Spleen (tissue), 11 donors: ENCODE data around the gene EVC2. TPM values are rescaled to one million over a fixed set of nuclear protein-coding genes. Genes with fewer than 3 reads are reported as not detected.

Experiments used
- DNase-seq: peaks from one replicate; pipeline ENCODE4 v3.0.0-alpha.2; 2020
- H3K27ac ChIP-seq, 8 donors: fragments of 200-600 bp; sonication (generic) in 7 of 8; 1 replicate in 4 of 8; 2 replicates in 4 of 8; pipeline versions ENCODE4 v1.5.0 to v1.8.0; 2016 to 2021; ENCODE audit warnings: inconsistent platforms in 4 of 8, mild to moderate bottlenecking in 4 of 8, moderate library complexity in 1 of 8
- H3K27me3 ChIP-seq, 7 donors: fragments of 200-600 bp; sonication (generic) in 6 of 7; replicated peaks in 1 of 7; 1 replicate in 4 of 7; 2 replicates in 3 of 7; pipeline versions ENCODE4 v1.5.0 to v1.8.0; 2016 to 2021; ENCODE audit warnings: inconsistent platforms in 3 of 7, mild to moderate bottlenecking in 1 of 7
- H3K36me3 ChIP-seq, 6 donors: fragments of 200-600 bp; sonication (generic) in 5 of 6; 1 replicate in 4 of 6; 2 replicates in 2 of 6; pipeline versions ENCODE4 v1.5.0 to v1.8.0; 2016 to 2021; ENCODE audit warnings: inconsistent platforms in 2 of 6
- H3K4me1 ChIP-seq, 6 donors: fragments of 200-600 bp; sonication (generic) in 5 of 6; 1 replicate in 3 of 6; 2 replicates in 3 of 6; pipeline versions ENCODE4 v1.5.0 to v1.8.0; 2016 to 2021; ENCODE audit warnings: inconsistent platforms in 3 of 6
- H3K4me3 ChIP-seq, 8 donors: fragments of 200-600 bp; sonication (generic) in 7 of 8; 1 replicate in 4 of 8; 2 replicates in 4 of 8; pipeline versions ENCODE4 v1.5.0 to v1.8.0; 2016 to 2021; ENCODE audit warnings: inconsistent platforms in 4 of 8, mild to moderate bottlenecking in 4 of 8, moderate library complexity in 2 of 8
- H3K9me3 ChIP-seq, 8 donors: fragments of 200-600 bp; sonication (generic) in 7 of 8; 1 replicate in 4 of 8; 2 replicates in 4 of 8; pipeline versions ENCODE4 v1.5.0 to v1.8.0; 2016 to 2021; ENCODE audit warnings: inconsistent platforms in 4 of 8
- POLR2A ChIP-seq, 3 donors: fragments of 450-650 bp; IDR thresholded peaks; one replicate each; pipeline ENCODE4 v1.5.1; 2017; ENCODE audit warnings: antibody characterized with exemption in 3 of 3, mild to moderate bottlenecking in 1 of 3
- POLR2AphosphoS5 ChIP-seq, 3 donors: sonication (generic); formaldehyde crosslinking; IDR thresholded peaks; one replicate each; pipeline ENCODE4 v1.5.1; 2017; ENCODE audit warnings: antibody characterized with exemption in 3 of 3
- WGBS, 5 donors: extraction: QIAGEN DNeasy Blood & Tissue Kit in 3 of 5; methylation state at CpG; one replicate each; pipeline versions ENCODE4 v1.1.5 to v1.1.7; 2013 to 2018; 5-methylcytosine and 5-hydroxymethylcytosine counted together
- intact Hi-C: fragments of 100-400 bp; cut with DNase I; formaldehyde crosslinking; loops from one replicate; pipeline ENCODE4 v1.15.0; 2023; ENCODE audit warnings: low total_unique reads
- polyA plus RNA-seq, 3 donors: library from polyadenylated mRNA; stranded (reverse); fragments of 200-250 nt; gene quantifications; one replicate each; pipeline ENCODE4 v1.2.1, GENCODE V29; 2013
- total RNA-seq, 7 donors: library from RNA; depleted of rRNA in 3 of 7; stranded (reverse); fragments of >200 nt in 3 of 7; fragmentation: NEBNext Ultra II Directional in 4 of 7; extraction: Animal tissue kit (Norgen Biotek cat#: 25700) in 4 of 7; gene quantifications; one replicate each; pipeline versions ENCODE4 v1.1.0 to v1.2.1, GENCODE V29; 2016 to 2021
- TF ChIP-seq, protein P1 (sequence below), 11 experiments: fragments of 200-600 bp in 7 of 11; fragments of 450-650 bp in 4 of 11; sonication (generic) in 4 of 11; IDR thresholded peaks in 8 of 11; conservative IDR thresholded peaks in 3 of 11; 1 replicate in 7 of 11; 2 replicates in 4 of 11; pipeline versions ENCODE4 v1.4.0 to v1.8.0; 2016 to 2021; ENCODE audit warnings: antibody characterized with exemption in 11 of 11, inconsistent platforms in 4 of 11, mild to moderate bottlenecking in 1 of 11
- donor health status: healthy with polysubstance abuse.
- donor health status: DM: no; HTN: no; CAD: no; lungs with moderate emphysema.
- donor health status: DM: no; HTN: no; CAD: no.
- donor health status: Bipolar disorder and iron deficiency.
- donor health status: healthy.
- donor health status: DM: no; HTN: no; CAD: no.
- donor health status: DM: yes; HTN: yes; CAD: no.

The EVC2 gene
- total and polyA plus RNA-seq, 10 donors = 0.30 to 4.4 (median 2.6) TPM

DNA sequence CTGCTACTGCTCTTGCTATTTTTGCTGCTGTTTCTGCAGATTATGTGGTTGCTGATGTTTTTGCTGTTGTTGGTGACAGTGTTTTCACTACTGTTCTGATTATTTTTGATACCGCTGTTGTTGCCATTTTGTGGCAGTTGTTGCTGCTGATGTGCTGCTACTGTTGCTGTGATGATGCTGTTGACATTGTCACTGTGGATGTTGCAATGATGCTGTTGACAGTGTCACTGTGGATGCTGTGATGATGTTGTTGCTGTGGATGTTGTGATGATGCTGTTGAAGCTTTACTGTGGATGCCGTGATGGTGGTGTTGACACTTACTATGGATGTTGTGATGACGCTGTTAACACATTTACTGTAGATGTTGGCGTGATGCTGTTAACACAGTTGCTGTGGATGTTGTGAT is 180.3 kb downstream of the EVC2 start:
- 94 to 97% (median 96%) methylated on average over 4 of the region's 4 CpGs for WGBS, 5 donors
- Histone ChIP-seq H3K27me3 (no peaks in the 10 kb centered on the region), H3K27ac (no peak overlapping the region), H3K4me1 (peaks cover 0 to 6% (median 0%) of the 10 kb centered on the region in 6 donors), H3K4me3 (no peak overlapping the region), H3K36me3 (no peaks in the 10 kb centered on the region), H3K9me3 (peaks cover 0 to 5% (median under 1%) of the 10 kb centered on the region in 8 donors)
- no peak for DNase-seq
- TF ChIP-seq POLR2A (IDR thresholded peaks at IDR 0.05) = no peak
- TF ChIP-seq, protein P1, sequence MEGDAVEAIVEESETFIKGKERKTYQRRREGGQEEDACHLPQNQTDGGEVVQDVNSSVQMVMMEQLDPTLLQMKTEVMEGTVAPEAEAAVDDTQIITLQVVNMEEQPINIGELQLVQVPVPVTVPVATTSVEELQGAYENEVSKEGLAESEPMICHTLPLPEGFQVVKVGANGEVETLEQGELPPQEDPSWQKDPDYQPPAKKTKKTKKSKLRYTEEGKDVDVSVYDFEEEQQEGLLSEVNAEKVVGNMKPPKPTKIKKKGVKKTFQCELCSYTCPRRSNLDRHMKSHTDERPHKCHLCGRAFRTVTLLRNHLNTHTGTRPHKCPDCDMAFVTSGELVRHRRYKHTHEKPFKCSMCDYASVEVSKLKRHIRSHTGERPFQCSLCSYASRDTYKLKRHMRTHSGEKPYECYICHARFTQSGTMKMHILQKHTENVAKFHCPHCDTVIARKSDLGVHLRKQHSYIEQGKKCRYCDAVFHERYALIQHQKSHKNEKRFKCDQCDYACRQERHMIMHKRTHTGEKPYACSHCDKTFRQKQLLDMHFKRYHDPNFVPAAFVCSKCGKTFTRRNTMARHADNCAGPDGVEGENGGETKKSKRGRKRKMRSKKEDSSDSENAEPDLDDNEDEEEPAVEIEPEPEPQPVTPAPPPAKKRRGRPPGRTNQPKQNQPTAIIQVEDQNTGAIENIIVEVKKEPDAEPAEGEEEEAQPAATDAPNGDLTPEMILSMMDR (IDR thresholded peaks at IDR 0.05 in 8 of 11, conservative IDR thresholded peaks at IDR 0.05 in 3 of 11) = no peak
- no peak for TF ChIP-seq POLR2AphosphoS5 (IDR thresholded peaks at IDR 0.05)
- intact Hi-C loops = no loop called here

DNA sequence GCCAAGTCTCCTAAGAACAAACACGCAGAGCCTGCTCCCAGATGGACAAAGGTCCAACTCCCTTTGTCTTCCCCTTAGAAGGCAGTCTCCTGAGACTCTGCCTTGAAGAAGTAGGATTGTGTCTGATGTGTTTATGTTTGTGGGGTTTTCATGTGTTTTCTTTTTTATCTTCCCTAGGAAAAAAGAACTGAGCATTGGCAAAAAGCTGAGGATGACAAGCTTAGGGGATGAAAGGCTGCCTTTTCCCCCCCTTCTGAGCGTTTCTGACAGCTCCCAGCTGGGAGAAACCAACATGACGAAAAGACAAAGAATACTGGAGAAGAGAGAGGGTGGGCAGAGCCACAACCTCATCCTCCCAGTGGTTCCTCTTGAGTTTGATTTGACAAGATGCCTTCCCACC is 181.1 kb downstream of the EVC2 start:
- peaks cover 0 to 6% (median 0%) of the 10 kb centered on the region in 6 donors for H3K4me1 ChIP-seq
- H3K36me3 ChIP-seq = no peaks in the 10 kb centered on the region
- no peak for DNase-seq
- H3K9me3 ChIP-seq = peaks cover 0 to 5% (median 1%) of the 10 kb centered on the region in 8 donors
- H3K4me3 ChIP-seq = no peak overlapping the region
- TF ChIP-seq POLR2AphosphoS5 (IDR thresholded peaks at IDR 0.05) = no peak
- TF ChIP-seq, protein P1 (IDR thresholded peaks at IDR 0.05 in 8 of 11, conservative IDR thresholded peaks at IDR 0.05 in 3 of 11) = no peak
- TF ChIP-seq POLR2A (IDR thresholded peaks at IDR 0.05) = no peak
- no peaks in the 10 kb centered on the region for H3K27me3 ChIP-seq
- H3K27ac ChIP-seq = no peak overlapping the region
- intact Hi-C loops = no loop called here
- WGBS, 5 donors = 45 to 62% (median 50%) methylated on average over 3 of the region's 3 CpGs

DNA sequence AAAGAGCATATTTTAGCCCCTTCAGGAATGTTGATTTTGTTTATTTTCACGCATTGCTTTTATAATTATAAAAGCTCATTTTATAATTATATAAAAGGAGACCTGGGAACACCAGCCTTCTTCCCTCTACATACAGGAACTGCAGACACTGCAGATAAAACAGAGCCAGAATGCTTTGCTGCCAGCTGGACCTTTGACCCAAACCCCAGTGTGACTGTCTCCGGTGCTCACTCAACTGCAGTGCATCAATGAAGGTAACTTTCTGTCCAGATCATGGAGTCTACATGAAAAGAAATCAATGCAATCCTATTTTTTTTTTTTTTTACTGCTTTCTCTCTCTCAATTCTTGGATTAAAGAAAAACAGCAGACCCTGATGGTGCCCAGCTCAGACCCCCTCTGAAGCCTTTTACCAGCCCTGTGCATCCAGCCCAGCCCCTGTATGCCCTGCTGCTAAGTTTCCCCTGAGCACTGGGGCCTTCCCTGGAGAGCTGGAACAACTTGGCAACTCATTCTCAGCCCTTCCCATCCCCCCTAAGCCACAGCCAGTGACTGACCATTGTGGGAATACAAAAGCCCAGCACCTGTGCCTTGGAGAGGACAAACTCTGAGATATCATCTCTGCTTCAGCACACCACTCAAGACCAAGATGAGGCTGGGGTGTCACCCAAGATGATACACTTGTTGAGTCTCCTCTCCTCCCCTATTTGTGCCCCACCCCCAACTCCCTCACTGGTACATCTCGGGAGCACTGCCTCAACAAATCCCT is 182.1 kb downstream of the EVC2 start:
- Histone ChIP-seq H3K9me3 (peaks cover 0 to 5% (median 1%) of the 10 kb centered on the region in 8 donors), H3K27me3 (no peaks in the 10 kb centered on the region), H3K4me3 (no peak overlapping the region), H3K36me3 (no peaks in the 10 kb centered on the region), H3K27ac (no peak overlapping the region), H3K4me1 (peaks cover 0 to 6% (median 0%) of the 10 kb centered on the region in 6 donors)
- intact Hi-C loops = no loop called here
- WGBS, 5 donors = 70 to 82% (median 78%) methylated on average over 3 of the region's 3 CpGs
- DNase-seq = no peak
- TF ChIP-seq, protein P1 (IDR thresholded peaks at IDR 0.05 in 8 of 11, conservative IDR thresholded peaks at IDR 0.05 in 3 of 11) = no peak
- no peak for TF ChIP-seq POLR2A (IDR thresholded peaks at IDR 0.05)
- TF ChIP-seq POLR2AphosphoS5 (IDR thresholded peaks at IDR 0.05) = no peak

DNA sequence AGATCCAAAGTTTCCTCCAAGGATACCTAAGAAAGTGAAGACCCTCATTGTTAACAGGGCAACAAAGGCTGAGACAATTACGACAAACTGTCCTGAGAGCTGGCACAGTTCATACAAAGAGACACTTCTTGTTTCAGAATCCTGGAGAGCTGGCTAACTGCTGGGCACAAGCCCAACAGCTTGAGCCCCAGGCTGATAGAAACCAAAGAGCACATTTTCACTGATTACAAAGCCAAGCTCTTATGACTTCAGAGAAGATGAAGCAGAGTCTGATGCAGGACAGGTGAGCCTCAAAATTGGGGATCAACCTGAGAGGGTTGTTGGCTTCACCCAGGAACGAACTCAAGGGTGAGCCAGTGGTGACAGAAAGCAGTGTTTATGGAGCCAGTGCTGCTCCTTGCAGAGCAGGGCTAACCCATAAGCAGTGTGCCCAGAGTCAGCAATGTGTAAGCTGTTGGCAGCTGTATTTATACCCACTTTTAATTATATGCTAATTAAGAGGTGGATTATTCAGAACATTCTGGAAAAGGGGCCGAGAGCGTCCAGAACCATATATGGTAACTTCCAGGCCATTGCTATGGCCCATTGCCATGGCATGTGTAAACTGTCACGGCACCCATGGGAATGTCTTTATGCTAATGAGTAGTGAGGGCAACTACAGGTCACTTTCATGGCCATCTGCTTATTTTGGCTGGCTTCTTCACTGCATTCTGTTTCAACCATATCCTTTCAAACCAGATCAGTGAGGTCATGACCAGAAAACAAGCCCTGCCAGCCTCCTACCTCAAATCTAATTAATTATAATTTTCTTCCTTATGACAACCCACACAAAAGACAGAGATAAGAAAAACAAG is 183.7 kb downstream of the EVC2 start:
- intact Hi-C loops = no loop called here
- no peak overlapping the region for H3K4me3 ChIP-seq

More for the DNA sequence above, 183.7 kb downstream of the EVC2 start:
- no peak overlapping the region for H3K27ac ChIP-seq
- H3K9me3 ChIP-seq = peaks cover 0 to 5% (median 1%) of the 10 kb centered on the region in 8 donors
- no peaks in the 10 kb centered on the region for H3K36me3 ChIP-seq
- peaks cover 0 to 6% (median 0%) of the 10 kb centered on the region in 6 donors for H3K4me1 ChIP-seq
- TF ChIP-seq, protein P1 (IDR thresholded peaks at IDR 0.05 in 8 of 11, conservative IDR thresholded peaks at IDR 0.05 in 3 of 11) = no peak
- TF ChIP-seq POLR2A (IDR thresholded peaks at IDR 0.05) (no peak), POLR2AphosphoS5 (IDR thresholded peaks at IDR 0.05) (no peak)
- WGBS, 5 donors = 63 to 81% (median 72%) methylated on average over 5 of the region's 5 CpGs
- no peaks in the 10 kb centered on the region for H3K27me3 ChIP-seq
- DNase-seq = no peak
